HL-60/S4 treated with retinoic acid at 250 ng/mL for 4 days and 3 days (cell line): Measurements from ENCODE around the gene ASIC2.
"Not testable (repeated sequence)": the region's sequence is repeated elsewhere in the genome, so short reads cannot be mapped to it uniquely, and the experiment has no call there.

Experiments
- in situ Hi-C: fragments of 300-500 bp; cut with MboI; formaldehyde crosslinking; loops from 2 replicates; pipeline ENCODE4 v1.7.0; 2022; ENCODE audit warnings: low sequenced_read_pairs

Gene ASIC2

DNA sequence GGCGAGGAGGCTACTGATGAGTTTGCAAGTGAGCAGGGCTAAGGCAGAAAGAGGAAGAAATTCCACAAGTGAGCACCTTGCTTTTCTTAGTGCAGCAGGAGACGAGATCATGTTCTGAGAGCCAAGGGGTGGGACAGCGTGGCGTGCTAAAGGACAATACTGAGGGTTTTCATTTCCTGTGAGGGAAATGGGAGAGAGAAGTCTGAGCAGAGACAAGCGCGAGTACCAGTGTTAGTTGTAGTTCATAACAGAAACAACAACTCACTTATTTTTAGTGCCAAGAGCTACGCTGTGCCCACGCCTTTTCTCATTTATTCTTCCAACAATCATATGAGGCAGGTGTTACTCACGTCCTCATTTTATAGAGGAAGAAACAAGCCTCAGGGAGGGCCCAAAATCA, 299.1 kb downstream of the ASIC2 start:
- in situ Hi-C loops = no loop called here

DNA sequence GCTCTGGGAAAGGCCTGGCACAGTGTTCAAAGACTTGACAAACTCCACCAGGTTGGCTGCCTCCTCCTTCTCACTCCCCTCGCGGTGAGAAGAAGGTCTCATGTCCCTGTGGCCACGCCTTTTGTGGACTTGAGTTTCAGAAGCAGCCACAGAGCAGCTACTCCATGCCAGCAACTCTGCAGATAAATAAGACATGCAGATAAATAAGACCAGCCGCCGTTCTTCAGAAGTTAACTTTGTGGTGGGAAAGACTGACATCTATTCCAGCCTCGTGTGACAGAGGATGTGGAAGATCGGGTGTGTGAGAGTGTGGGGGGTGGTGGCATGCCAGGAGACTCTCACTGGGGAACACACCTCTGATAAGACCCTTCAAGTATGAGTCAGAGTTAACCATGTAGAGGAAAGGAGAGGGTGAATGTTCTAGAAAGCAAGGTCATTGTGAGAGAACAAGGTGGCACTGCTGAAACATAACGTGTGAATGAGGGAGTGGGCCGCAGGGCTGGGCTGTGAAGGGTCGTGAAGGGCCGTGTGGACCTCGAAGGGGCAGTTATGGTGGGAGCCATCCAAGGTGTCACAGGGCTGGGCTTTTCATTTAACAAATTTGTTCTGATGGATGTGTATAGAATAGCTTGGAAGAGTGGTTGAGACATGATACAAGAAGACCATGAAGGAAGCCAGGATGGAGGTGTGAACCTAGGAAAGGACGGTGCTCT, 300.6 kb downstream of the ASIC2 start:
- in situ Hi-C loops = no loop called here

DNA sequence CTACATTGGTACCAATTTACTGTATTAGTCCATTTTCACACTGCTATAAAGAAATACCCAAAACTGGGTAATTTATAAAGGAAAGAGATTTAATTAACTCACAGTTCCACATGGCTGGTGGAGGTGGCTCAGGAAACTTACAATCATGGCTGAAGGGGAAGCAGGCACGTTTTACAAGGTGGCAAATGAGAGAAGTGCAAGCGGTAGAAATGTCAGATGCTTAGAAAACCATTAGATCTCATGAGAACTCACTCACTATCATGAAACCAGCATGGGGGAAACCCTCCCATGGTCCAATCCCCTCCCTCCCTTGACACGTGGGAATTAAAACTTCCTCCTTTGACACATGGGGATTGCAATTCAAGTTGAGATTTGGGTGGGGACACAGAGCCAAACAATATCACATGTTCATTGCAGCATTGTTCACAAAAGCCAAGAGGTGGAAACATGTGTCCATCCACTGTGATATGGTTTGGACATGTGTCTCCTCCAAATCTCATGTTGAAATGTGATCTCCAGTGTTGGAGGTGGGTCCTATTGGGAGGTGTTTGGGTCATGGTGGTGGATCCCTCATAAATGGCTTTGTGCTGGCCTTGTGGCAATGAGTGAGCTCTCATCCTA, 304.5 kb downstream of the ASIC2 start:
- in situ Hi-C loops = no loop called here

DNA sequence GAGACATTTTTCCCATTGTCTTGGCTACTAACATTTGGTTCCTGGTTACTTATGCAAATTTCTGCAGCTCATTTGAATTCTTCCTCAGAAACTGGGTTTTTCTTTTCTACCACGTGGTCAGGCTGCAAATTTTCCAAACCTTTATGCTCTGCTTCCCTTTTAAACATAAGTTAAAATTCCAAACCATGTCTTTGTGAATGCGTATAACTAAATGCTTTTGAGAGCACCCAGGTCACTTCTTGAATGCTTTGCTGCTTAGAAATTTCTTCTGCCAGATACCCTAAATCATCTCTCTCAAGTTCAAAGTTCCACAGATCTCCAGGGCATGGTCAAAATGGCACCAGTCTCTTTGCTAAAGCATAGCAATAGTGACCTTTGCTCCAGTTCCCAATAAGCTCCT, 305.2 kb downstream of the ASIC2 start:
- in situ Hi-C loops = not testable (repeated sequence)

DNA sequence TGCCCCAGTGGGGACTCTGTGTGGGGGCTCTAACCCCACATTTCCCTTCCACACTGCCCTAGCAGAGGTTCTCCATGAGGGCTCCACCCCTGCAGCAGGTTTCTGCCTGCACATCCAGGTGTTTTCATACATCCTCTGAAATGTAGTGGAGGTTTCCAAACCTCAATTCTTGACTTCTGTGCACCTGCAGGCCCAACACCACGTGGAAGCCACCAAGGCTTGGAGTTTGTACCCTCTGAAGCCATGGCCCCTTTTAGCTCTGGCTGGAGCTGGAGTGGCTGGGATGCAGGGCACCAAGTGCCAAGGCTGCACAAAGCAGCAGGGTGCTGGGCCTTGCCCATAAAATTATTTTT, 305.7 kb downstream of the ASIC2 start:
- in situ Hi-C loops = not testable (repeated sequence)

DNA sequence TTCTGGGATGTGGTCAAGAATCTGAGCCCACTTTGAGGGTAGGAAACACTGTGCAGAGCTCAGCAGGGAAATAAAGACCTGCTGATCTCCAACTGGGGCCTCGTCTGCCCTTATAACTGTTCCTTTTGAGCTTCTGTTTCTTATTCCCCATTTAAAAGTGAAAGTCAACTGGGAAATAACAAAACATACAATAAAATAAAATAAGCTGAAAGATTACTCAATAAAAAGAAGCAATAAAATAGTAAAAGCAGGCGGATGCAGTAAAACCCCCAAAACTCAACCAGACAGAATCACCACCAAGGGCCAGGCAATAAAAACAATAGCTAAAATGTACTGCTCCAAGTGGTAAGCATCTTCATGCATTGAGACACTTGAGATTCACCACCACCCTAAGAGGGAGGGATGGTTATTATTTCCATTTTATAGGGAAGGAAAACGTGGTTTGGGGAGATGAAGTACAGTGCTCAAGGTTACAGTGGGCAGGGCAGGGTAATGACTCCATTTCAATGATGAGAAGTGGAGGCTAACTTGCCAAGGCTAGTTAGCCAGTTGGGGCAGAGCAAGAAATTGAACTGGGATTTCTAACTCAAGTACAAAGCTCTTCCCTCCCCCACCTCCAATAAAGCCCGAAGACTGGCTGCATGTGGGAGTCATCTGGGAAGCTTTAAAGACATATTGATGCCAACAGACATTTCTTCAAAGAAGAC, 307.9 kb downstream of the ASIC2 start:
- in situ Hi-C loops = no loop called here

DNA sequence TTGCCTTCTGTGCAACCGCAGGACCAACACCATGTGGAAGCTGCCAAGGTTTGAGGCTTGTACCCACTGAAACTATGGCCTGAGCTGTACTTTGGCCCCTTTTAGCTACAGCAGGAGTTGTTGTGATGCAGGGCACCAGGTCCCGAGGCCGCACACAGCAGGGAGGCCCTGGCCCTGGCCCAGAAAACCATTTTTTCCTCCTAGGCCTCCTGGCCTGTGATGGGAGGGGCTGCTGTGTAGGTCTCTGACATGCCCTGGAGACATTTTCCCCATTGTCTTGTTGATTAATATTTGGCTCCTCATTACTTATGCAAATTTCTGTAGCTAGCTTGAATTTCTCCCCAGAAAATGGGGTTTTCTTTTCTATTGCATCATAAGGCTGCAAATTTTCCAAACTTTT, 311.5 kb downstream of the ASIC2 start:
- in situ Hi-C loops = not testable (repeated sequence)

DNA sequence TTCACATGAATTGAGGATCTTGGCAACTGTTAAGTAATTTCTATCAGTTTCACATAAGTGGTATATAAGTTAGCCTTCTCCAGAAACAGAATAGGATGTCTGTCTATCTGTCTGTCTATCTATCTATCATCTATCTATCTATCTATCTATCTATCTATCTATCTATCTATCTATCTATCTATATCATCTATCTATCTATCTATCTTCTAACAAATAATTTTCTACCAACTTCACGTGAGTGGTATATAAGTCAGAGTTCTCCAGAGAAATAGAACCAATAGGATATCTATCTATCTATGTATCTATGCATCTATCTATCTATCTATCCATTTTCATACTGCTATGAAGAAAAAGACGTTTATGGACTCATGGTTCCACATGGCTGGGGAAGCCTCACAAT, 312.9 kb downstream of the ASIC2 start:
- in situ Hi-C loops = no loop called here

DNA sequence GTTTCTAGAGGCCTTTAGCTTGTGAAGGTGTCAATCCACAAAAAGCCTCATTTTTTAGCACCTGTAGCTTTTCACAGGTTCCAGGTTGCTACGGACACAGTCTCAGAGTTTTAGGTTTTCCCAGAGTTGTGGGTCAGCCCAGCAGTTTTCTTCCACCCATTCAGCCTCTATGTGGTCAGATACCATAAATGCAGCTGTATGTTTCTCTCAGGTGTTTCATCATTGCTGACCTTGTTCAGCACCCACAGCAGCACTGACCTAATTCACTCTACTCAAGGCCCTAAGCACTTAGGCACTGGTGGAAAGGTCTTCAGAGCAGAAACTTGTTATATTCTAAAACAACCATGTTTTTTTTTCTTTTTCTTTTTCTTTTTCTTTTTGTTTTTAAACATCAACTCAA, 316.5 kb downstream of the ASIC2 start:
- in situ Hi-C loops = no loop called here

DNA sequence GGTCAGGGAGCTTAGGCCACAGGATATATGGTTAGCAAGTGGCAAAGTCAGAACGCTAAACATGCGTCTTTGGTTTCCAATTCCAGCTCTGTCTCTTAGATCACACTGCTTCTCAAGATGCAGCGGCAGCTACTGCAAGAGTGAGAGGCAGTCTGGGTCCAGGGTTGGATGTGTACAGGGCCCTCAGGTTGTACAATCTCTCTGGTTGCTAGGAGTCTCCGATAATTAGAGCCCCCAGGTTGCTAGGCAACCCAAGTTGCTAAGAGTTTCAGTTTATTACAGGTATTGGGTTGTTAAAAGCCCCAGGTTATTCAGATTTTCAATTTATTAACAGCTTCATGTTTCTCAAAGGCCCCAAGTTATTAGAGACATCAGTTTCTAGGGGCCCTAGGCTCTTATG, 317.0 kb downstream of the ASIC2 start:
- in situ Hi-C loops = no loop called here

DNA sequence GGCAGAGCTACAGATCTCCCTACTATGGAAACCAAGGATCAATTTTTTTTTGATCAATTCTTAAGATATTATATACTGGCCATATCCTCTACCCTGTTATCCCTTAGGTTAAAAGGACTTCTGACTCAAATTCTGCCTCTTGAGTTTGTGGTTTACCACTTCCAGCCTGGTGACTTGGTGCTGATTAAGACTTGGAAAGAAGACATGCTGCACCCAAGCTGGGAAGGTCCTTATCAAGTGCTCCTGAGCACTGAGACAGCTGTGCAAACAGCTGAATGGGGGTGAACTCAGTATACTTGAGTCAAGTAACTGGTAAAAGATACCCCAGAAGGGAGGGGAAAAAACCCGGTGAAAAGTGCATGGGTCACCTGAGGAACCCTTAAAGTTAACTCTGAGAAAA, 321.9 kb downstream of the ASIC2 start:
- in situ Hi-C loops = no loop called here

DNA sequence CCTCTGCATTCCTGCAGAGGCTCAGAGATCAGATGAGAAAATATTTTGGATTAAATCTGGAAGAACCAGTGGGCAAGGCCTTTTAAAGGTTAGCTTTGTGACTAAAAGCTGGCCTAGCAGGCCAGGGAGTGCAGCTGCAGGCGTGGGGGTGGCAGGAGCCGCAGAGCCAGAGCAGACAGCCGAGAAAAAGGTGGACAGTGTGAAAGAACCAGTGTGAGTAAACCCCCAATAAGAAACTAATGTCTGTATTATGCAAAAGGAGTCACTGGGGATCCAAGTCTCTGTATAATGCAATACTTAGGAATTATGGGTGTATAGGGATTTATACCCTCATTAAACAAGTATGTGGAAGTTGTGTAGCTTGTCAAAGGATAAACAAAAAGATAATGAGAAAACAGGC, 322.8 kb downstream of the ASIC2 start:
- in situ Hi-C loops = no loop called here

DNA sequence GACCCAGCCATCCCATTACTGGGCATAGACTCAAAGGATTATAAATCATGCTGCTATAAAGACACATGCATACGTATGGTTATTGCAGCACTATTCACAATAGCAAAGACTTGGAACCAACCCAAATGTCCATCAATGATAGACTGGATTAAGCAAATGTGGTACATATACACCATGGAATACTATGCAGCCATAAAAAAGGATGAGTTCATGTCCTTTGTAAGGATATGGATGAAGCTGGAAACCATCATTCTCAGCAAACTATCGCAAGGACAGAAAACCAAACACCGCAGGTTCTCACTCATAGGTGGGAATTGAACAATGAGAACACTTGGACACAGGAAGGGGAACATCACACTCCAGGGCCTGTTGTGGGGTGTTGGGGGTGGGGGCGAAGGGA, 323.9 kb downstream of the ASIC2 start:
- in situ Hi-C loops = not testable (repeated sequence)

DNA sequence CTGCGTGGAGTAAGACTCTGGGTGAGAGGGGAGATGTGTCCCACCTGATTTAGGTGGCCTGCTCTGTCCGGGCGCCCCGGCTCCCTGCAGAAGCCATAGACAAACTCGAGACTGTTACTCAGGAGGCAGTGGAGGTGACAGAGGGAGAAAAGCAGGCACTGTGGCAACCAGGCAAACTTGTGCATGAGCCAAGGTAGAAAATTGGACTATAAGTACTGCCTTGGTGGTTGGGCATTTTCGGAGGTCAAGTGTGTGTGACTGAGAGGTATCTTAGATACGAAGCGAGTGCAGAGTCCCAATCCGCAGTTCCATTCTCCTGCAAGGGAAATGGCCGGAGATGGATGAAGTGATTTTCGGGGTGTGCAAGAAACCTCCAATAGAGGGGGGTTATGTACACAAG, 328.6 kb downstream of the ASIC2 start:
- in situ Hi-C loops = no loop called here
